Measurements from ENCODE around the gene TCP11L2.
"Not testable (repeated sequence)": the region's sequence is repeated elsewhere in the genome, so short reads cannot be mapped to it uniquely, and the experiment has no call there.

The TCP11L2 gene

GRCh38 chr12:106343214-106343528 is 40.6 kb downstream of the TCP11L2 start:
- no peak for DNase-seq (ENCODE audit: low spot score)

GRCh38 chr12:106344131-106344530 is 41.6 kb downstream of the TCP11L2 start:
- DNase-seq (ENCODE audit: low spot score): no peak

GRCh38 chr12:106345746-106346145 is 43.2 kb downstream of the TCP11L2 start:
- peak; percentile 24 for DNase-seq (ENCODE audit: low spot score)

- no peak for DNase-seq (ENCODE audit: low spot score)
Measured at GRCh38 chr12:106348411-106348810, 45.9 kb downstream of the TCP11L2 start.

- no peak for DNase-seq (ENCODE audit: low spot score)
Measured at GRCh38 chr12:106353175-106353574, 50.6 kb downstream of the TCP11L2 start.

- DNase-seq (ENCODE audit: low spot score): peak; percentile 97
Measured at GRCh38 chr12:106357549-106358395, 55.2 kb downstream of the TCP11L2 start, which contains the start of gene POLR3B. Gene POLR3B, plus strand, starts transcription at chr12:106357748. Its CDS starts 132 bp downstream, at chr12:106357880.

GRCh38 chr12:106358396-106359241 is 56.1 kb downstream of the TCP11L2 start:
- DNase-seq (ENCODE audit: low spot score): peak; percentile 69

GRCh38 chr12:106359646-106360399 is 57.3 kb downstream of the TCP11L2 start:
- no peak for DNase-seq (ENCODE audit: low spot score)

- no peak for DNase-seq (ENCODE audit: low spot score)
Measured at GRCh38 chr12:106360400-106360994, 58.0 kb downstream of the TCP11L2 start.

GRCh38 chr12:106362971-106363370 is 60.4 kb downstream of the TCP11L2 start:
- DNase-seq (ENCODE audit: low spot score): no peak

- no peak for DNase-seq (ENCODE audit: low spot score)
Measured at GRCh38 chr12:106364261-106364660, 61.7 kb downstream of the TCP11L2 start.

GRCh38 chr12:106369624-106370346 is 67.3 kb downstream of the TCP11L2 start:
- peak; percentile 71 for DNase-seq (ENCODE audit: low spot score)

GRCh38 chr12:106378788-106379187 is 76.3 kb downstream of the TCP11L2 start:
- DNase-seq (ENCODE audit: low spot score): no peak

GRCh38 chr12:106380954-106381353 is 78.4 kb downstream of the TCP11L2 start:
- no peak for DNase-seq (ENCODE audit: low spot score)

GRCh38 chr12:106381866-106382265 is 79.3 kb downstream of the TCP11L2 start:
- not testable (repeated sequence) for DNase-seq (ENCODE audit: low spot score)

- peak; percentile 31 for DNase-seq (ENCODE audit: low spot score)
Measured at GRCh38 chr12:106386813-106387535, 84.4 kb downstream of the TCP11L2 start.

GRCh38 chr12:106387848-106388377 is 85.4 kb downstream of the TCP11L2 start:
- DNase-seq (ENCODE audit: low spot score): no peak

GRCh38 chr12:106389151-106389550 is 86.6 kb downstream of the TCP11L2 start:
- no peak for DNase-seq (ENCODE audit: low spot score)

- no peak for DNase-seq (ENCODE audit: low spot score)
Measured at GRCh38 chr12:106392759-106393158, 90.2 kb downstream of the TCP11L2 start.
